Lower leg skin (tissue), 3 donors: Measurements from ENCODE around the gene NLRX1.

ENCODE experiments used
- CTCF ChIP-seq, 3 donors: fragments of 450-650 bp; IDR thresholded peaks; one replicate each; pipeline ENCODE4 v1.5.1; 2016; ENCODE audit warnings: antibody characterized with exemption in 3 of 3, mild to moderate bottlenecking in 3 of 3, moderate library complexity in 2 of 3
- POLR2A ChIP-seq, 2 donors: fragments of 450-650 bp; IDR thresholded peaks; one replicate each; pipeline ENCODE4 v1.6.1; 2016 to 2017; ENCODE audit warnings: antibody characterized with exemption in 2 of 2, mild to moderate bottlenecking in 1 of 2, moderate library complexity in 1 of 2

- TF ChIP-seq POLR2A (IDR thresholded peaks at IDR 0.05) (no peak), CTCF (IDR thresholded peaks at IDR 0.05) (no peak)
Observed at GRCh38 chr11:119178166-119178680, 9.7 kb downstream of the NLRX1 start.
